Lower lobe of right lung (tissue), 2 donors: ENCODE results near the gene FRMD4A. TPM values are rescaled to one million over a fixed set of nuclear protein-coding genes. Genes with fewer than 3 reads are reported as not detected.

ENCODE experiments used
- ATAC-seq, 2 donors: fragments of 200-7000 bp; cut with Tn5 transposase; one replicate each; pipeline ENCODE4 v1.9.1; 2020 to 2022; ENCODE audit warnings: mild to moderate bottlenecking in 2 of 2, moderate library complexity in 2 of 2
- DNase-seq: peaks from one replicate; pipeline ENCODE4 v3.0.0-alpha.2; 2020
- H3K27ac ChIP-seq: fragments of 200-600 bp; one replicate; pipeline ENCODE4 v1.8.0; 2022
- H3K27me3 ChIP-seq: fragments of 200-600 bp; one replicate; pipeline ENCODE4 v1.8.0; 2022; ENCODE audit warnings: low read depth
- H3K36me3 ChIP-seq: fragments of 200-600 bp; one replicate; pipeline ENCODE4 v1.8.0; 2022; ENCODE audit warnings: mild to moderate bottlenecking
- H3K4me1 ChIP-seq: fragments of 200-600 bp; one replicate; pipeline ENCODE4 v1.8.0; 2022
- H3K4me3 ChIP-seq: fragments of 200-600 bp; one replicate; pipeline ENCODE4 v1.8.0; 2022; ENCODE audit warnings: mild to moderate bottlenecking
- H3K9me3 ChIP-seq: fragments of 200-600 bp; one replicate; pipeline ENCODE4 v1.8.0; 2022
- CTCF ChIP-seq: fragments of 200-600 bp; IDR thresholded peaks from one replicate; pipeline ENCODE4 v1.8.0; 2022; ENCODE audit warnings: antibody characterized with exemption, mild to moderate bottlenecking
- intact Hi-C: fragments of 100-400 bp; cut with DNase I; formaldehyde crosslinking; loops from one replicate; pipeline ENCODE4 v1.11.0; 2022
- total RNA-seq: library from RNA; stranded (reverse); fragmentation: NEBNext Ultra II Directional; extraction: Animal tissue kit (Norgen Biotek cat#: 25700); gene quantifications from one replicate; pipeline ENCODE4 v1.2.1, GENCODE V29; 2021
- donor health status: DM: no; HTN: yes; CAD: no; lungs with severe emphysema.

The FRMD4A gene
- total RNA-seq, 1 donor from 2014 or later: 64.8 TPM

- H3K9me3 ChIP-seq: no peaks in the 10 kb centered on the region
- no peaks in the 10 kb centered on the region for H3K27me3 ChIP-seq
- intact Hi-C loops: no loop called here
- H3K4me1 ChIP-seq: peaks cover 11% of the 10 kb centered on the region
- no peak for DNase-seq
- no peaks in the 10 kb centered on the region for H3K36me3 ChIP-seq
- H3K27ac ChIP-seq: no peak overlapping the region
- no peak for TF ChIP-seq CTCF
- H3K4me3 ChIP-seq: no peak overlapping the region
- ATAC-seq: no peak
Observed at GRCh38 chr10:13801907-13802288, 528.8 kb downstream of the FRMD4A start.

GRCh38 chr10:13801156-13801906, 529.4 kb downstream of the FRMD4A start:
- no peak overlapping the region for H3K4me3 ChIP-seq
- H3K4me1 ChIP-seq: peaks cover 11% of the 10 kb centered on the region
- no peaks in the 10 kb centered on the region for H3K9me3 ChIP-seq
- no peak overlapping the region for H3K27ac ChIP-seq
- H3K36me3 ChIP-seq: no peaks in the 10 kb centered on the region
- intact Hi-C loops: no loop called here
- H3K27me3 ChIP-seq: no peaks in the 10 kb centered on the region
- TF ChIP-seq CTCF: no peak
- no peak for ATAC-seq
- no peak for DNase-seq

GRCh38 chr10:13797164-13797563, 533.6 kb downstream of the FRMD4A start:
- intact Hi-C loops: loop anchor here (10.0 kb wide), 1 partner anchor 298 kb away; no protein-coding TSS in a partner anchor
- peaks cover 4% of the 10 kb centered on the region for H3K4me1 ChIP-seq
- H3K27me3 ChIP-seq: no peaks in the 10 kb centered on the region
- H3K9me3 ChIP-seq: no peaks in the 10 kb centered on the region
- peaks cover 7% of the 10 kb centered on the region for H3K36me3 ChIP-seq
- ATAC-seq: peak in 1 of 2 donors; percentile 37
- no peak for DNase-seq
- no peak overlapping the region for H3K27ac ChIP-seq
- no peak overlapping the region for H3K4me3 ChIP-seq
- no peak for TF ChIP-seq CTCF

GRCh38 chr10:13795653-13796555, 534.8 kb downstream of the FRMD4A start:
- ATAC-seq: no peak
- intact Hi-C loops: loop anchor here (10.0 kb wide), 1 partner anchor 299 kb away; no protein-coding TSS in a partner anchor
- H3K4me3 ChIP-seq: no peak overlapping the region
- TF ChIP-seq CTCF: no peak
- no peak for DNase-seq
- no peak overlapping the region for H3K27ac ChIP-seq
- peaks cover 4% of the 10 kb centered on the region for H3K4me1 ChIP-seq
- peaks cover 14% of the 10 kb centered on the region for H3K36me3 ChIP-seq
- no peaks in the 10 kb centered on the region for H3K9me3 ChIP-seq
- no peaks in the 10 kb centered on the region for H3K27me3 ChIP-seq

- intact Hi-C loops: loop anchor here (10.0 kb wide), 1 partner anchor 300 kb away; no protein-coding TSS in a partner anchor
- Histone ChIP-seq H3K4me3 (no peak overlapping the region), H3K9me3 (no peaks in the 10 kb centered on the region), H3K27me3 (no peaks in the 10 kb centered on the region), H3K27ac (no peak overlapping the region), H3K36me3 (peaks cover 14% of the 10 kb centered on the region), H3K4me1 (peaks cover 4% of the 10 kb centered on the region)
- no peak for DNase-seq
- TF ChIP-seq CTCF: no peak
- no peak for ATAC-seq
Observed at GRCh38 chr10:13794992-13795612, 535.6 kb downstream of the FRMD4A start.
